IPS-NIHi11 (cell line): Measurements from ENCODE around the gene CAPN5.
"Not testable (repeated sequence)": the region's sequence is repeated elsewhere in the genome, so short reads cannot be mapped to it uniquely, and the experiment has no call there.

Experiments used
- DNase-seq: peaks from one replicate; pipeline ENCODE4 v3.0.0; 2012; ENCODE audit warnings: mixed read lengths, low spot score

The CAPN5 gene

GRCh38 chr11:77044356-77044755 is 22.4 kb upstream of the CAPN5 start:
- no peak for DNase-seq

DNA sequence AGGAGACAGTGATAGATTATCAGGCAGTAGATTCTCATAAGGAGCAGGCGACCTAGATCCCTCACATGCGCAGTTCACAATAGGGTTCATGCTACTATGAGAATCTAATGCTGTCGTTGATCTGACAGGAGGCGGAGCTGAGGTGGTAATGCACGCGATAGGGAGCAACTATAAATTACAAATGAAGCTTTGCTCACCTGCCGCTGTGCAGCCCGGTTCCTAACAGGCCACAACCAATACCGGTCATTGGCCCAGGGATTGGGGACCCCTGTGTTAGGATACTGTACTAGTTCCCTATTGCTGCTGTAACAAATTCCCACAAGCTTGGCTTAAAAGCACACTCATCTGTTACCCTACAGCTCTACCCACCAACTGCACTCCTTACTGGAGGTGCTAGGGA is 21.9 kb upstream of the CAPN5 start:
- no peak for DNase-seq

- peak; percentile 93 for DNase-seq
These were observed 20.7 kb upstream of the CAPN5 start for GRCh38 chr11:77046060-77046501.

DNA sequence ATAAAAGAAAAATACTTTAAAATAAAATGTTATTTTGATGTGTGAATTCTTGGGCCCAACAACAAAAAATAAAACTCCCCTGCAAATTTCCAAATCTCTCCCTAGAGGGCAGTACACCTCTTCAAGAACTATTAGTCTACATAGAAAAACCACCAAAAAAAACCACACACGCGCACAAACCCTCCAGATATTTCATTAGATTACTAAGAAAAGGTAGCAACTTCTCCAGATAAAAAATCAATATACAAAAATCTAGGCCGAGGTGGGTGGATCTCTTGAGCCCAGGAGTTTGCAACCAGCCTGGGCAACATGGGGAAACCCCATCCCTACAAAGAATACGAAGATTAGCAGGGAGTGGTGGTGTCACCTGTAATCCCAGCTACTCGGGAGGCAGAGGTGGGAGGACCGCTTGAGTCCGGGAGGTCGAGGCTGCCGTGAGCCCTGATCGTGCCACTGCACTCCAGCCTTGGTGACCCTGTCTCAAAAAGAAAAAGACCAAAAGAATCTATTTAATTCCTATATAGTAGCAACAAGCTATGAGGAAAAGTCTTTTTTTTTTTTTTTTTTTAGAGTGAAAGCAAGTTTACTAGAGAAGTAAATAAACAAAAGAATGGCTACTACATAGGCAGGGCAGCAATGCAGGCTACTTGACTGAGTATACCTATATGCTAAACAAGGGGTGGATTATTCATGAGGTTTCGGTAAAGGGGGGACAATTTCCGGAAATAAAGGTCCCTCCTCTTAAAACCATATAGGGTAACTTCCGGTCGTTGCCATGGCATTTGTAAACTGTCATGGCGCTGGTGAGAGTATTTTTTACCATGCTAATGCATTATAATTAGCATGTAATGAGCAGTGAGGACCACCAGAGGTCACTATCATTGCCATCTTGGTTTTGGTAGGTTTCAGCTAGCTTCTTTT is 19.5 kb upstream of the CAPN5 start:
- DNase-seq, result peak; percentile 58

GRCh38 chr11:77047928-77048446 is 18.8 kb upstream of the CAPN5 start:
- not testable (repeated sequence) for DNase-seq

DNA sequence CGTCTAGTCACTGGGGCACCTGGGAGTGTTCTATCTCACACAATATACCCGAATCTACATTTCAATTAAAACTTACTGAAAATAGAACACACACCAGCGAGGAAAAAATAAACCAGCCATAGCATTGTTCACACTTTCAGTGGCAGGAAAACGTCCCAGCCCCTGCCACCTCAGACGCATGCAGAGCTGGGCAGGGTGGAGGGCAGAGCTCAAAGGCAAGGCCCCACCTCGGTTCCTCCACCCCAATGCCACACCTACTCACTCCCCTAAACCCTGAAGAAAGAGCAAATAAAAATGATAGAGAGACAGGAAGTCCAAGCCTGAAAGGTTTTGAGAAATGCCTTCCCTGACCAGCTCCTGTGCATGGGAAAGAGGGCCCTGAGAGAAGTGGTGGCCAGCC is 17.7 kb upstream of the CAPN5 start:
- no peak for DNase-seq

DNA sequence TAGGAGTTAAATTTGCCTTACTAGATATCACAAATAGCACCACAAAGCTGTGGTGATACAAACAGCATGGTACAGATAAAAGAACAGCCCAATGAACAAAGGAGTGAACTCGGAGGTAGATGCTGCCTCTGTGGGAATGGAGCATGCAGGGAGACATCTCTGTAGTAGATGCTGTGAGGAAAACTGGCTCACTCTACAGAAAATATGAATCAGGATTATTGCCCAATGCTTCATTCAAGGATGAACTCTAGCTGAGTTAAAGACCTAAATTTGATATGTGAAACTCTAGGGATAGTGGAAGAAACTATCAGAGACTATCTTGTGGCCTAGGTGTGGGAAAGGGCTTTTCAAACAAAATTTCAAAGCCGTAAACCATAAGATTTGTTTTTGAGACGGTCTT is 15.3 kb upstream of the CAPN5 start:
- no peak for DNase-seq

DNA sequence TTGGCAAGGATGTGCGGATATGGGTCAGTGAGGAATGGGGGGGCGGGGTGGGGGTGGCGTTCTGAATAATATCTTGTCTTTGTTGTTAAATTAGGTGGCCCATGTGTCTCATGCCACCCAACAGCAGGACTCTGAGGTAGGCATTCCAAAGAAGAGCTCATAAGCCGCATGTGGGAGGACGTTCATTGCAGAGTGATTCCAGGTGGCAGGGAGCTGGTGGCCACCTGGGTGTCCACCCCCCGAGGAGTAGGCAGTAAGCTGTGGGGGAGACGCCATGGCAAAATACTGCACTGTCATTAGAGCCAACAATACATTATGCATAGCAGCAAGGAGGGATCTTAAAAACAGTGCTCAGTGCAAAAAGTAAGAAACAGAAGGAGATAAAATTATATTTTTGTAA is 14.3 kb upstream of the CAPN5 start:
- no peak for DNase-seq

- no peak for DNase-seq
These were observed 13.4 kb upstream of the CAPN5 start for GRCh38 chr11:77053217-77054015.

- DNase-seq, result no peak
These were observed 12.7 kb upstream of the CAPN5 start for GRCh38 chr11:77054084-77054483.

- no peak for DNase-seq
These were observed 11.6 kb upstream of the CAPN5 start for GRCh38 chr11:77055101-77055561.

DNA sequence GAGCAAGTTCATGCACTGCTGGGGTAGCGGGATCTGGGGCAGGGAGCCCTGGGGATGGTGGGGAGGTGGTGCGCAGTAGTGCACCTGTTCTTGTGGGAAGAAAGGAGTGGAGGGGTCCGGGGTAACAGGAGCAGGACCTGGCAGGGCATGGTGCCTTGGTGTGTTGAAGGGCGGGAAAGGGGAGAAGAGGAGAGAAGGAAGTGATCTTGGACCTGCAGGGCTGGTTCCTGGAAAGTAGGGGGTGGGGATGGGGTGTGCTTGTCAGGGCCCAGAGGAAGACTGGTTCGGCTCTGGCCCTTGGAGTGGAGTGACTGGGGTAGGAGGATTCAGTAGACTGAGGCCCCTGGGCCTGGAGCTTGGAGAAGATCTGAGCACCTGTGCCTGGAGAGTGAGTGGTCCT is 10.9 kb upstream of the CAPN5 start:
- no peak for DNase-seq

DNA sequence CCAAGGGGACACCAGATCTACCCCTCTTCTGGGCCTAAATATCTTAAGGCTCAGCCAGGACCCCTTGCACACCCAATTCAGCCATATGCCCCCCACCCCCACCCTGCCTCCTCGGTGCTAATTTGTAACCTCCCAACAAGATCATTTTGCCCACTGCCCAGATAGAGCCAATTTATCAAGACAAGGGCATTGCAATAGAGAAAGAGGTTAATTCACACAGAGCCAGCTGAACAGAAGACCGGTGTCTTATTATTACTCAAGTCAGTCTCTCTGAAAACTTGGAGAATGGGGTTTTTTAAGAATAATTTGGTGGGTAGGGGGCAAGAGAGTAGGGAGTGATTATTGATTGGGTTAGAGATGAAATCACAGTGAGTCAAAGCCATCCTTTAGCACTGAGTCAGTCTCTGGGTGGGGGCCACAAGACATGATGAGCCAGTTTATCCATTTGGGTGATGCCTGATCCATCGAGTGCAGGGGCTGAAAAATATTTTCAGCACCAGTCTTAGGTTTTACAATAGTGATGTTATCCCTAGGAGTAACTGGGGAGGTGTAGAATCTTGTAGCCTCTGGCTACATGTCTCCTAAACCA is 9.9 kb upstream of the CAPN5 start:
- DNase-seq, result no peak

GRCh38 chr11:77057938-77058474 is 8.8 kb upstream of the CAPN5 start:
- DNase-seq, result no peak

- no peak for DNase-seq
These were observed 7.9 kb upstream of the CAPN5 start for GRCh38 chr11:77058900-77059299.

DNA sequence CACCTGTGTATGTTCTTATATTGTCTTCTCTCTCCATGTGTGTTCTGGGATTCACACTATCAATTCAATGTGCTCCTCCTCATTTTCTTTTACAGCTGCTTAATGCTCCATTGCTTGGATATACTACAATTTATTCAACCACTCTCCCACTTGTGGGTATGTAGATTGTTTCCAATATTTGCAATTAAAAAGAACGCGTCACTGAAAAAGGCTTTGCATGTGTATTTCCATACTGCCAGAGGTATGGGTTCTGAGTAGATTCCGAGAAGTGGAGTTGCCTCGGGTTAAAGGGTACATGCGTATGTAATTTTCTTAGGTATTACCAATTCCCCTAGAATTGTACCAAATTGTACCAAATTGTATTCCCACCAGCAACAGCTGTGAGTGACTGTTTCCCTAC is 7.0 kb upstream of the CAPN5 start:
- DNase-seq, result no peak

GRCh38 chr11:77060234-77060633 is 6.5 kb upstream of the CAPN5 start:
- DNase-seq, result no peak

GRCh38 chr11:77061258-77061657 is 5.5 kb upstream of the CAPN5 start:
- not testable (repeated sequence) for DNase-seq

GRCh38 chr11:77062924-77063323 is 3.8 kb upstream of the CAPN5 start:
- DNase-seq, result no peak

DNA sequence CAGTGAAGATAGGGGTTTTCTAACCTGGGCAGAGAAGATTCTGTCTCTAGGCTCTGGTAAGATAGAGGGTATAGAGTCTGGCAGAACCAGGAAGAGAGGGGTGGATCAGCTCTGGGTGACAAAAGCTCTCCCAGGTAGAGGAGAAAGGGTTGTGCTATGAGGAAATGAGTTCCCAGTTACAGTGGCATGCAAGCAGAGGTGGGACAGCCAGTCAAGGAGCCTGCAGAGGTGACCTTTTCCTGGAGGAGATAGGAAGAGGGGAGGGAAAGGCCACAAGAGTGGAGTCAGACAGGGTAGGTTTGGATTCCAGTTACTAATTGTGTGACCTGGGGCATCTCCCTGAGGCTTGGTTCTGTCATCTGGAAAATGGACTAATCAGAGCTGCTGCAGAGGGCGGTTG is 3.4 kb upstream of the CAPN5 start:
- no peak for DNase-seq

- no peak for DNase-seq
These were observed 2.9 kb upstream of the CAPN5 start for GRCh38 chr11:77063861-77064260.

GRCh38 chr11:77064648-77065217 is 2.0 kb upstream of the CAPN5 start:
- DNase-seq, result no peak
